Pulmonary artery endothelial cell (primary cell): Measurements from ENCODE around the gene PSMC6. TPM values are rescaled to one million over a fixed set of nuclear protein-coding genes. Genes with fewer than 3 reads are reported as not detected.

Source experiments
- total RNA-seq: library from RNA; depleted of rRNA; stranded (reverse); fragments of >200 nt; gene quantifications from 2 replicates; pipeline ENCODE4 v1.2.3, GENCODE V29; 2014

Gene PSMC6
- total RNA-seq, 1 donor from 2014 or later: 95.8 TPM

Other genes with a start within 250 kb of the PSMC6 start
- gene TXNDC16, start 154.7 kb upstream of the PSMC6 start, total RNA-seq: 3.2 and 3.4 TPM in 2 replicates
- 0.79 and 1.6 TPM in 2 replicates for gene GPR137C, start 154.4 kb upstream of the PSMC6 start, total RNA-seq
- 63.3 and 81.4 TPM in 2 replicates for gene ERO1A, start 11.6 kb upstream of the PSMC6 start, total RNA-seq
- gene STYX, start 23.0 kb downstream of the PSMC6 start, total RNA-seq: 20.0 and 26.4 TPM in 2 replicates
- 46.2 and 47.8 TPM in 2 replicates for gene GNPNAT1, start 84.4 kb downstream of the PSMC6 start, total RNA-seq
- 112 and 125 TPM in 2 replicates for gene FERMT2, start 243.8 kb downstream of the PSMC6 start, total RNA-seq